Fibroblast of villous mesenchyme (primary cell): Measurements from ENCODE around the gene CAMKMT. TPM values are rescaled to one million over a fixed set of nuclear protein-coding genes. Genes with fewer than 3 reads are reported as not detected.

Source experiments
- DNase-seq: peaks from one replicate; pipeline ENCODE4 v3.0.0-alpha.2; 2010; ENCODE audit warnings: low read depth
- H3K4me3 ChIP-seq: 2 replicates; pipeline ENCODE4 v1.5.1; 2011; ENCODE audit warnings: low read depth, mild to moderate bottlenecking, low read length
- CTCF ChIP-seq: IDR thresholded peaks from 2 replicates; pipeline ENCODE4 v1.5.1; 2012; ENCODE audit warnings: low read depth, mild to moderate bottlenecking, low read length; ENCODE audit not compliant: insufficient read depth
- total RNA-seq: library from RNA; depleted of rRNA; stranded (reverse); fragments of >200 nt; gene quantifications from 2 replicates; pipeline ENCODE4 v1.2.3, GENCODE V29; 2012

Gene CAMKMT
- total RNA-seq, 1 donor, result 9.9 TPM

- H3K4me3 ChIP-seq, result no peak overlapping the region
- DNase-seq, result no peak
- no peak for TF ChIP-seq CTCF
Measured at GRCh38 chr2:44459739-44460138, 98.0 kb downstream of the CAMKMT start.

- no peak overlapping the region for H3K4me3 ChIP-seq
- DNase-seq, result no peak
- TF ChIP-seq CTCF, result no peak
Measured at GRCh38 chr2:44462934-44463849, 101.4 kb downstream of the CAMKMT start.

DNA sequence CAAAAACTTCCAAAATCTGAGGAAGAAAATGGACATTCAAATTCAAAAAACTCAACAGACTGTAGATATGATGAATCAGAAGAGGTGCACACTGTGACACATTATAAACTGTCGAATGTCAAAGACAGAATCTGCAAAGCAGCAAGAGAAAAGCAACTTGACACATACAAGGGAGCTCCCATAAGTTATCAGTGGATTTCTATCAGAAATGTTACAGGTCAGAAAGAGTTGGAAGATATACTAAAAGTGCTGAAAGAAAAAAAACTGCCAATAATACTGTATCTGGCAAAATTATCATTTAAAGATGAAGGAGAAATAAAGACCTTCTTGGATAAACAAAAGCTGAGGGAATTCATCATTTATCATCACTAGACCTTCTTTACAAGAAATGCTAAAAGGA lies 102.7 kb downstream of the CAMKMT start:
- TF ChIP-seq CTCF, result no peak
- no peak overlapping the region for H3K4me3 ChIP-seq
- no peak for DNase-seq

- no peak overlapping the region for H3K4me3 ChIP-seq
- DNase-seq, result no peak
- TF ChIP-seq CTCF, result no peak
Measured at GRCh38 chr2:44470151-44470550, 108.4 kb downstream of the CAMKMT start.

- no peak for TF ChIP-seq CTCF
- no peak for DNase-seq
- no peak overlapping the region for H3K4me3 ChIP-seq
Measured at GRCh38 chr2:44477657-44478414, 116.1 kb downstream of the CAMKMT start.

- H3K4me3 ChIP-seq, result no peak overlapping the region
- TF ChIP-seq CTCF, result peak; percentile 100
- DNase-seq, result peak; percentile 83
Measured at GRCh38 chr2:44479127-44479887, 117.6 kb downstream of the CAMKMT start.
